DOHH2 (cell line): ENCODE results near the gene KIF3C.

Experiments used
- EZH2phosphoT487 ChIP-seq: fragments of 200-600 bp; sonication (generic); IDR thresholded peaks from 2 replicates; pipeline ENCODE4 v1.6.1; 2017; ENCODE audit warnings: borderline replicate concordance, mild to moderate bottlenecking, antibody characterized with exemption, low read length, moderate library complexity, mixed read lengths
- TF ChIP-seq, protein P1 (sequence below): fragments of 200-600 bp; sonication (generic); IDR thresholded peaks from one replicate; pipeline ENCODE4 v1.5.1; 2014; ENCODE audit warnings: antibody characterized with exemption, mild to moderate bottlenecking, low read depth, low read length; ENCODE audit not compliant: poor library complexity, severe bottlenecking

DNA sequence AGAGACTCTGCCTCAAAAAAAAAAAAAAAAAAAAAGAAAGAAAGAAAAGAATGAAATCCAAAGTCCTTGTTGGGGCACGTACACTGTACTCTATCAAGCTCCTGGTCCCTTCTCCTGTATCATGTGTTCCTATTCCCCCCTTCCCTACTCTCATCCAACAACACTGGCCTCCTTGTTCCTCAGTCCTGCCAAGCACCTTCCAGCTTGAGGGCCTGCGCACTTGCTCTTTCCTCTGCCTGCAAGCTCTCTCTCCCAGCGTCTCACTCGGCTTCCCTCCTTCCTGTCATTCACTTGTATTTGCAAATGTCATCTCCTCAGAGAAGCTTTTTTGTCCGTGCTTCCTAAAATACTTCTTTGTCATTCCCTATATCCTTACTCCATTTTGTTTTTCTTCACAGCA, 10.8 kb upstream of the KIF3C start:
- TF ChIP-seq, protein P1, sequence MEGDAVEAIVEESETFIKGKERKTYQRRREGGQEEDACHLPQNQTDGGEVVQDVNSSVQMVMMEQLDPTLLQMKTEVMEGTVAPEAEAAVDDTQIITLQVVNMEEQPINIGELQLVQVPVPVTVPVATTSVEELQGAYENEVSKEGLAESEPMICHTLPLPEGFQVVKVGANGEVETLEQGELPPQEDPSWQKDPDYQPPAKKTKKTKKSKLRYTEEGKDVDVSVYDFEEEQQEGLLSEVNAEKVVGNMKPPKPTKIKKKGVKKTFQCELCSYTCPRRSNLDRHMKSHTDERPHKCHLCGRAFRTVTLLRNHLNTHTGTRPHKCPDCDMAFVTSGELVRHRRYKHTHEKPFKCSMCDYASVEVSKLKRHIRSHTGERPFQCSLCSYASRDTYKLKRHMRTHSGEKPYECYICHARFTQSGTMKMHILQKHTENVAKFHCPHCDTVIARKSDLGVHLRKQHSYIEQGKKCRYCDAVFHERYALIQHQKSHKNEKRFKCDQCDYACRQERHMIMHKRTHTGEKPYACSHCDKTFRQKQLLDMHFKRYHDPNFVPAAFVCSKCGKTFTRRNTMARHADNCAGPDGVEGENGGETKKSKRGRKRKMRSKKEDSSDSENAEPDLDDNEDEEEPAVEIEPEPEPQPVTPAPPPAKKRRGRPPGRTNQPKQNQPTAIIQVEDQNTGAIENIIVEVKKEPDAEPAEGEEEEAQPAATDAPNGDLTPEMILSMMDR: no peak
- no peak for TF ChIP-seq EZH2phosphoT487
